Transverse colon (tissue), 3 donors: ENCODE results near the gene CDK5RAP1.

Experiments used
- CTCF ChIP-seq, 5 experiments: fragments of 200-600 bp in 3 of 5; fragments of 450-650 bp in 2 of 5; sonication (generic) in 3 of 5; IDR thresholded peaks; 1 replicate in 2 of 5; 2 replicates in 3 of 5; pipeline ENCODE4 v1.5.1; 2016 to 2017; ENCODE audit warnings: antibody characterized with exemption in 5 of 5, inconsistent platforms in 3 of 5, mild to moderate bottlenecking in 2 of 5, moderate library complexity in 1 of 5
- POLR2A ChIP-seq: fragments of 450-650 bp; IDR thresholded peaks from one replicate; pipeline ENCODE4 v1.6.1; 2016; ENCODE audit warnings: antibody characterized with exemption, mild to moderate bottlenecking, moderate library complexity

DNA sequence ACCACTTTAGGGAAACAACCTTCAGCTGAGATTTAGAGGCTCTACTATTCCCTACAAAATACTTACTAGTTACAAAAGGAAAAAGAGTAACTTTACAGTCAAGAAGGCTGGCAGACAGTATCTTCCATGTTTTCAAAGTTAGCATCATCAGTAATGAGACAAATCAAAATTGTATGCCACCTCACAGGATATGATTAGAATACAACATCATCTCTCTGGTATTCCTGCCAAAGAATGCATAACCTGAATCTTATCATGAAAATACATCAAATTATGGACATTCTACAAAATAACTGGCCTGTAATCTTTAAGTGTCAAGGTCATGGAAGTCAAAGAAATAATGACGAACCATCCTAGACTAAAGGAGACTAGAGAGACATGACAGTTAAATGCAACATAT, 38.4 kb downstream of the CDK5RAP1 start:
- TF ChIP-seq POLR2A (no peak), CTCF (IDR thresholded peaks at IDR 0.05) (no peak)
